HAP-1 (cell line): ENCODE results near the gene PRKCD.

Source experiments
- DNase-seq, 2 experiments: peaks; one replicate each; pipeline ENCODE4 v3.0.0-alpha.2; 2016 to 2020; ENCODE audit warnings: low spot score in 2 of 2
- H3K27me3 ChIP-seq: fragments of 250-450 bp; sonication (Bioruptor Pico); 2 replicates; pipeline ENCODE4 v1.5.1; 2020; ENCODE audit warnings: low read depth, mild to moderate bottlenecking, moderate library complexity
- H3K36me3 ChIP-seq: fragments of 250-450 bp; sonication (Bioruptor Pico); replicated peaks from 2 replicates; pipeline ENCODE4 v1.5.1; 2020; ENCODE audit warnings: mild to moderate bottlenecking
- H3K4me1 ChIP-seq: fragments of 250-450 bp; sonication (Bioruptor Pico); 2 replicates; pipeline ENCODE4 v1.5.1; 2020; ENCODE audit warnings: mild to moderate bottlenecking
- H3K4me3 ChIP-seq: fragments of 250-450 bp; sonication (Bioruptor Pico); 2 replicates; pipeline ENCODE4 v1.5.1; 2020; ENCODE audit warnings: mild to moderate bottlenecking, moderate library complexity
- H3K9me3 ChIP-seq: fragments of 250-450 bp; sonication (Bioruptor Pico); 2 replicates; pipeline ENCODE4 v1.5.1; 2020; ENCODE audit warnings: mild to moderate bottlenecking, moderate library complexity
- in situ Hi-C: fragments of 300-500 bp; cut with MboI; formaldehyde crosslinking; loops from 3 replicates; pipeline ENCODE4 v1.14.3; 2020; ENCODE audit warnings: low sequenced_read_pairs, inconsistent platforms, mixed read lengths

PRKCD gene

GRCh38 chr3:53178246-53178645 lies 17.2 kb downstream of the PRKCD start:
- no peaks in the 10 kb centered on the region for H3K4me1 ChIP-seq

GRCh38 chr3:53179580-53179979 lies 18.6 kb downstream of the PRKCD start:
- H3K36me3 ChIP-seq = peaks cover 14% of the 10 kb centered on the region
- in situ Hi-C loops = no loop called here
- no peak overlapping the region for H3K4me3 ChIP-seq
- no peaks in the 10 kb centered on the region for H3K27me3 ChIP-seq
- DNase-seq = no peak
- no peaks in the 10 kb centered on the region for H3K4me1 ChIP-seq
- no peaks in the 10 kb centered on the region for H3K9me3 ChIP-seq

More at GRCh38 chr3:53178246-53178645, 17.2 kb downstream of the PRKCD start:
- in situ Hi-C loops = no loop called here
- no peaks in the 10 kb centered on the region for H3K27me3 ChIP-seq
- H3K4me3 ChIP-seq = no peak overlapping the region
- DNase-seq = no peak
- H3K36me3 ChIP-seq = peaks cover 9% of the 10 kb centered on the region
- H3K9me3 ChIP-seq = no peaks in the 10 kb centered on the region

- Histone ChIP-seq H3K4me1 (no peaks in the 10 kb centered on the region), H3K36me3 (peaks cover 14% of the 10 kb centered on the region), H3K9me3 (no peaks in the 10 kb centered on the region), H3K4me3 (no peak overlapping the region), H3K27me3 (no peaks in the 10 kb centered on the region)
- no peak for DNase-seq
- in situ Hi-C loops = no loop called here
These were observed 19.5 kb downstream of the PRKCD start for GRCh38 chr3:53180305-53181023.

GRCh38 chr3:53181024-53181371 lies 20.0 kb downstream of the PRKCD start:
- Histone ChIP-seq H3K27me3 (no peaks in the 10 kb centered on the region), H3K4me1 (no peaks in the 10 kb centered on the region), H3K4me3 (no peak overlapping the region), H3K36me3 (peaks cover 15% of the 10 kb centered on the region), H3K9me3 (no peaks in the 10 kb centered on the region)
- in situ Hi-C loops = no loop called here
- no peak for DNase-seq

GRCh38 chr3:53181528-53181927 lies 20.5 kb downstream of the PRKCD start:
- peaks cover 19% of the 10 kb centered on the region for H3K36me3 ChIP-seq
- no peaks in the 10 kb centered on the region for H3K4me1 ChIP-seq
- no peaks in the 10 kb centered on the region for H3K9me3 ChIP-seq
- no peak overlapping the region for H3K4me3 ChIP-seq
- H3K27me3 ChIP-seq = no peaks in the 10 kb centered on the region
- in situ Hi-C loops = no loop called here
- DNase-seq = no peak

GRCh38 chr3:53182764-53183355 lies 21.9 kb downstream of the PRKCD start:
- no peak for DNase-seq
- Histone ChIP-seq H3K4me1 (no peaks in the 10 kb centered on the region), H3K36me3 (peaks cover 23% of the 10 kb centered on the region), H3K9me3 (no peaks in the 10 kb centered on the region), H3K4me3 (no peak overlapping the region), H3K27me3 (no peaks in the 10 kb centered on the region)
- in situ Hi-C loops = no loop called here

GRCh38 chr3:53183514-53183913 lies 22.5 kb downstream of the PRKCD start:
- in situ Hi-C loops = no loop called here
- Histone ChIP-seq H3K27me3 (no peaks in the 10 kb centered on the region), H3K4me1 (no peaks in the 10 kb centered on the region), H3K36me3 (peaks cover 26% of the 10 kb centered on the region), H3K9me3 (no peaks in the 10 kb centered on the region), H3K4me3 (no peak overlapping the region)
- DNase-seq = no peak

- peaks cover 37% of the 10 kb centered on the region for H3K36me3 ChIP-seq
- no peaks in the 10 kb centered on the region for H3K4me1 ChIP-seq
- H3K9me3 ChIP-seq = no peaks in the 10 kb centered on the region
- no peak for DNase-seq
- no peak overlapping the region for H3K4me3 ChIP-seq
- in situ Hi-C loops = no loop called here
- no peaks in the 10 kb centered on the region for H3K27me3 ChIP-seq
These were observed 23.7 kb downstream of the PRKCD start for GRCh38 chr3:53184701-53185100.

- Histone ChIP-seq H3K4me1 (no peaks in the 10 kb centered on the region), H3K4me3 (no peak overlapping the region), H3K27me3 (no peaks in the 10 kb centered on the region), H3K36me3 (peaks cover 46% of the 10 kb centered on the region), H3K9me3 (no peaks in the 10 kb centered on the region)
- in situ Hi-C loops = no loop called here
- DNase-seq = no peak
These were observed 24.9 kb downstream of the PRKCD start for GRCh38 chr3:53185761-53186465.

GRCh38 chr3:53186726-53187125 lies 25.7 kb downstream of the PRKCD start:
- no peaks in the 10 kb centered on the region for H3K9me3 ChIP-seq
- H3K36me3 ChIP-seq = peaks cover 40% of the 10 kb centered on the region
- no peaks in the 10 kb centered on the region for H3K4me1 ChIP-seq
- DNase-seq = no peak
- no peak overlapping the region for H3K4me3 ChIP-seq
- in situ Hi-C loops = no loop called here
- no peaks in the 10 kb centered on the region for H3K27me3 ChIP-seq

GRCh38 chr3:53187430-53187829 lies 26.4 kb downstream of the PRKCD start:
- no peak overlapping the region for H3K4me3 ChIP-seq
- no peaks in the 10 kb centered on the region for H3K27me3 ChIP-seq
- DNase-seq = no peak
- in situ Hi-C loops = no loop called here
- no peaks in the 10 kb centered on the region for H3K4me1 ChIP-seq
- peaks cover 41% of the 10 kb centered on the region for H3K36me3 ChIP-seq
- no peaks in the 10 kb centered on the region for H3K9me3 ChIP-seq

GRCh38 chr3:53188136-53188685 lies 27.2 kb downstream of the PRKCD start:
- Histone ChIP-seq H3K36me3 (peaks cover 41% of the 10 kb centered on the region), H3K4me1 (no peaks in the 10 kb centered on the region), H3K27me3 (no peaks in the 10 kb centered on the region), H3K4me3 (no peak overlapping the region), H3K9me3 (no peaks in the 10 kb centered on the region)
- no peak for DNase-seq
- in situ Hi-C loops = no loop called here

GRCh38 chr3:53188720-53189119 lies 27.7 kb downstream of the PRKCD start:
- H3K36me3 ChIP-seq = peaks cover 40% of the 10 kb centered on the region
- no peaks in the 10 kb centered on the region for H3K4me1 ChIP-seq
- H3K27me3 ChIP-seq = no peaks in the 10 kb centered on the region
- in situ Hi-C loops = no loop called here
- DNase-seq = no peak
- no peaks in the 10 kb centered on the region for H3K9me3 ChIP-seq
- H3K4me3 ChIP-seq = no peak overlapping the region

- Histone ChIP-seq H3K9me3 (no peaks in the 10 kb centered on the region), H3K4me1 (no peaks in the 10 kb centered on the region), H3K27me3 (no peaks in the 10 kb centered on the region), H3K4me3 (no peak overlapping the region), H3K36me3 (peaks cover 40% of the 10 kb centered on the region)
- in situ Hi-C loops = no loop called here
- DNase-seq = no peak
These were observed 28.3 kb downstream of the PRKCD start for GRCh38 chr3:53189276-53189675.
